COR-L47 (cell line): Measurements from ENCODE around the gene HOXD4.

Experiments used
- DNase-seq: peaks from one replicate; lab custom pipeline; 2025; lab: John Stamatoyannopoulos, UW

HOXD4 gene

DNA sequence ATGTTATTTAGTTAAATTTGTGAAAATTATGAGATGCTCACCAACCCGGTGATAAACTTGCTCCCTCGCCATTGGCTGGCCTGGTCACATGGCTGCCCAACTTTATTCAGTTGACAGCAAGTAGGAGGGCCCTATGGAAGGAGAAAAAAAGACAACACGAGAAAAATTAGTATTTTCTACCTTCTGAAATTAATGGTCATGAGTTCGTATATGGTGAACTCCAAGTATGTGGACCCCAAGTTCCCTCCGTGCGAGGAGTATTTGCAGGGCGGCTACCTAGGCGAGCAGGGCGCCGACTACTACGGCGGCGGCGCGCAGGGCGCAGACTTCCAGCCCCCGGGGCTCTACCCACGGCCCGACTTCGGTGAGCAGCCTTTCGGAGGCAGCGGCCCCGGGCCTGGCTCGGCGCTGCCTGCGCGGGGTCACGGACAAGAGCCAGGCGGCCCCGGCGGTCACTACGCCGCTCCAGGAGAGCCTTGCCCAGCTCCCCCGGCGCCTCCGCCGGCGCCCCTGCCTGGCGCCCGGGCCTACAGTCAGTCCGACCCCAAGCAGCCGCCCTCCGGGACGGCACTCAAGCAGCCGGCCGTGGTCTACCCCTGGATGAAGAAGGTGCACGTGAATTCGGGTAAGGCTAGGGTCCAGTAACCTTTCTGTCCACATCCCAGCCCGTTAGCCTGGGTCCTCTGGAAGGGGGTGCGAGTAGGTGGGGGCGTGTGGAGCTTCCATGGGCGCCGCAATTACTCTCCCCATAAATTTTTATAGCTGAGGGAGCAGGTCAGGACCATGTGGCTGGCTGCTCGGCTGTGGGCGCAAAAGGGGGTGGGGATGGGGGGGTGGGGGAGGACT lies at the start of gene HOXD4:
Gene HOXD4 (plus strand): TSS at position 109 of the 846 bp plus-strand sequence. CDS start 84 bp downstream, at position 193.
- DNase-seq, result no peak

DNA sequence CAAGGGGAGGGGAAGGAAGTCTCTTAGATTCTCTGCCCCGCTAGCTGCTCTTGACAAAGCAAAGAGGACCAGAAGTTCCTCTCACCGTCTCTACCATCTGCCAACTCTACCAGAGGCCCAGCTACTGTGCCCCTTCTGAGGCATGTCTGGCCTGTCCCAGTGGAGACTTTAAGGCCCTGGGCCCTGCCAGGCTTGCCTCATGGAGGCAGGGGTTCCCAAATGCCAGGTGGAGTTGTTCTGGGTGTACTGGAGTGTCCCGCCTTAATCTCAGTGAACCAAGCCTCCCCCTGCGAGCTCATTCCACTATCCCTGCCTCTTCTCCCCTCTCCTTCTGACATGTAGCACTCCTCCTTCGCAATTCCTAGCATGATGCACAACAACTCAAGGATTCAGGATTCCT lies 49.5 kb upstream of the HOXD4 start:
- DNase-seq, result no peak

DNA sequence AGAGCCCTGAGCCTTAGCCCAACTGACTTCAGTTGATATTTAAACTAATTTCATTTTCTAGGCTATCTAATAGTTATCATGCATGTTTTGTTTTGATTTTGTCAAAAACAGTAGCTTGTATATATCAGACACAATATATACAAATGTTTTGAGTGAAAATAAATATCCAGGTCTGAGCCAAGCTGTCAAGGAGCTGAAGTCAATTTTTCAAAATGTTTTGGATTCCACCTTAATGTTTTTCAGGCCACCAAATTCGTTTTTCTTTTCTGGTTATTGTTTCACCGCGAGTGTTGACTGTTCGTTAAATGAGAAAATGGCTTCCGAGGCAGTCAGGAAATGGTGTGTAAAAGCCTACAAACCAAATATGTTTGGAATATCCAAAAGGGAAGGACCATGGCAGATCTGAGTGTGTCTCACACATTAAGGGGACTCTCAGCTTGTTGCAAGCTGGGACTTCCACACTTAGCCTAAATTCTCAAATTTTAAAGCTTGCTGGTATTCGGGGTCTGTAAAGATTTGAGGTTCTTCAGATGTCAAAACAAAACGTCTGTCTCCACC lies 49.0 kb upstream of the HOXD4 start:
- DNase-seq, result no peak

DNA sequence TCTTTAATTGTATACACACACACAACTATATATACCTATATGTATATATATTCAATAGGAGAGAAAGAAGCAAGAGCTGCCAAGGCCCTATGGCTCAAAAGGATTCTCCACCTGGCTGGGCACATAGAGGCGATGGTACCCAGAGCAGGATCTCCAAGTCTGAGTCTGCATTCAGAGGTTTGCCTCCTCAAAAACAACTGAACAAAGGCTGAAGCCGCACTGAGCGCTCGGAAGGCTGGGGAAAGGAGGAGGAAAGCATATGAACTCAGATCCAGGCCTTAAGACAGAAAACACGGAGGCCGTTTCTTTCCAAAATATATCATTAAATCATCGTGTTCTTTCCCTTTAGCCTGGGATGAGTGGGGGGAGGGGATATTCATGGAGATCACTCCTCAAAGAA lies 48.2 kb upstream of the HOXD4 start:
- DNase-seq, result no peak

DNA sequence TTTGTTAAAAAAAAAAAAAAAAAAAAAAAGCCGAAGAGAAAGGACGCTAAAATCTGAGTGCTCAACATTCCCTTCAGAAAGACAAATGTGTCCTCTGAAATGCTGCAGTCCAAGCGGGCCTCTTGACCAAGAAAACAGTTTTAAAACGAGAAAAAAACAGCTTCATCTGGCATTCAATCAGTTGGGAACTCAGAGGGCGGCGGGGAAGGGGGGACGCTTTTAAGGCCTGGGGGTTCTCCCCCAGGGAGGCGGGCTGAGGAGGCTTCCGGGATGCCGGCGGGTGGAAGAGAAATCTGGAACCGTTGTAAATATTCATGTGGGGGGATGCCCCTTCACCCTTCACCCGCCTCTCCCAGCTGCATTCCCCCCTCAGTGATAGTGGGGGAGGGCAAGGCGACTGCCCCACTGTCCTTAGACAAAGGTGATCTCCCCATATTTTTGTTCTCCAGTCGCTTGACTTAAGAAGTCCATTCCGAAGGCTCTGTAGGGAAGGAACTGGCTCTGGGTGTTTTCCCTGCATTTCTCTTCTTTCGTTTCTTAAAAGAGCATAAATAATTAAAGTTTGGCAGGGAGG lies 47.5 kb upstream of the HOXD4 start:
- no peak for DNase-seq

DNA sequence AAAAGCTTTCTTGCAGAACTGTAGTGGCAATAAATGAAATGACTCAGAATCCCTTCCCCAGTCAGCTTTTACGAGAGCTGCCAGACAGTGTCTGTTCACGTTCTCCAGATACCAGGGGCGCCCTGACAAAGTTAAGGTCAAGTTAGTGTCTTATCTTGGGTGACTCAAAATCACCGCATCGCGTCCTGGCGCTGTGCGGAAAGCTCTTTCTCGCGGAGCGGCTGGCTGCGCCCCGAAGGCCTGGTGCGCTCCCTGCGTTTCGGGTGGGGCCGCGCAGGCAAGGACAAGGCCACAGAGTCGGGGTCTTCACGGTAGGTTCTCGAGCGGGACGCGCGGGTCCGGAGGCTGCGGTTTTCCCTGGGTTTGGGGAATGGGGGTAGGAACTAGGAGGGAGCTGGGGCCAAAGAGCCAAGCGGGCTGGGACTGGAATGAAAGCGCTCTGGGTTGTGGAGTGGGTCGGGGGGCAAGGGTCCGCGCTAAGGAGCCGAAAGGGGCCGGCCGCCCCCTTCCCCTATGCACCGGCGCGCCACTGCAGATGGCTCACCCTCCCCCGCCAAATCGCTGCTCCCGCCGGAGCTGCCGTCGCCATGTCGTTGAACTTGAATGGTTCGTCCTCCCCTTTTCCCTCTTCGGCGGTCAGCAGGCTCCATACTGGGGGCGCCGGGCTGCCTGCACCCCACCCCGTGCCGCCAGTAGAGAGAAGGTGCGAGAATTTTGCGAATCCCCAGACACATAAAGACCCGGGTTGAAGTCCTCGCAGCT lies 46.9 kb upstream of the HOXD4 start:
- DNase-seq, result no peak

DNA sequence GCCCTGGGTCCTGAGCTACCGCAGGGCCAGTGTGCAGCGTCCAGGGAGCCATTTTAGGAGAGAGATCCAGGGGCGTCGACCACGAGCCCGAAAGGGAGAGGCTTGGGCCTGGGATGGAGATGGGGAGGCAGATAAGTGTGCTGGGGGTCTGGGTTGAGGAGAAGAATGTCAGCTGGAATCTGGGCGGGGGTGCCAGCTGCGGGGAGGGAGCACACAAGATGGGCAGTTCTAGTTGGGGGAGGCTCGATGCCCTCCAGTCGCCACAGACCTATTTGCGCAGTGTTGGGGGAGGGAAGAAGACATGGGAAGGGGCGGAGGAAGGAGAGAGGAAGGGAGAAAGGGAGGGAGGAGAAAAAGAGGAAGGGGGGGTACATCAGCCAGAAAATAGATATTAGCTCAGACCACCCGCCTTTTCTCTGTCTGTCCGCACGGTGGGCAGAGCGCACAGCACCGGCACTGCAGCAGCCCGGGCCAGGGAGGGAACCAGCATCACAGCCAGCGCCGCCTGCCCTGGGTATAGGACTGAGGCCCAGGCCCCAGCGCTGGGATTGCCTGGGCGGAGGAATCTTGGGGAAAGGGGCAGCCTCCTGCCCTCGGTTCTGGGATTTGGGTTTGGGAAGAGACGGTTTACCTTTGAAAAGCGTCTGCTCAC lies 46.1 kb upstream of the HOXD4 start:
- no peak for DNase-seq

DNA sequence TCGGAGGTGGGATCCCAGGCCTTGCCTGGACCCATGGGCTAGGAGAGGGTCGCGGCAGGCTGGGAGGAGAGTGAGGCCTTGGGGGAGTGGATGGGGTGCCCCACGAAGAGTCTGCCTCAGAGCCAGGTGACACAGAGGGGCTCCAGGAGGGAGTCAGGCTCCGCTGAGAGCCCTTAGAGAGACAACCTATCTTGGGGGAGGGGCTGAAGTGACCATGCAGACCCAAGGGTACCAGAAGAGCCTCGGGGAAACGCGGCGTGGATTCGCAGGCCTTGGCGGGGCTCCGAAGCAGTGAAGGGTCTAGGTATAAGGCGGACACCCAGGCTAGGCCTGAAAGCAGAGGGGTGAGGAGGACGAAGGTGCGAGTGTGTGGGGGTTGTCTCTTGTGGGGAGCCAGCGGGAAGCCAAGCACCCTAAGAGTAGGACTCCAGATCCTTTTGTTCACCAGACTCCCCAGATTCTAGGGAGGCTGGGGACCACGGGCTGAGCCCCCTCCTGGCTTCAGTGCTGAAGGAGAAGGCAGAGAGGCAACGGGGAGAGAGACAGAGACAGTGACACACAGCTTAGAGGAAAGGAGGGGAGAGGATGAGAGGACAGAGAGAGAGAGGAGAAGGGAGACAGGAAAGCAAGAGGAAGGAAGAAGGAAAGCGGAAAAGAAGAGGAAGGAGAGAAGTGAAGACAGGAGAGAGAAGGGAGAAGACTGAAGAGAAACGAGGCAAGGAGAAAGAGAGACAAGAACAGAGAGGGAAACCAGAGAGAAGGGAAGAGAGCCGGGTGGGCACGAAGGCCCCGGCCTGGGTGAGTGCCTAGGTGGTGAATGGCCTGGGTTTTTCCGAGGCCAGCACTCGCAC lies 45.4 kb upstream of the HOXD4 start:
- no peak for DNase-seq

DNA sequence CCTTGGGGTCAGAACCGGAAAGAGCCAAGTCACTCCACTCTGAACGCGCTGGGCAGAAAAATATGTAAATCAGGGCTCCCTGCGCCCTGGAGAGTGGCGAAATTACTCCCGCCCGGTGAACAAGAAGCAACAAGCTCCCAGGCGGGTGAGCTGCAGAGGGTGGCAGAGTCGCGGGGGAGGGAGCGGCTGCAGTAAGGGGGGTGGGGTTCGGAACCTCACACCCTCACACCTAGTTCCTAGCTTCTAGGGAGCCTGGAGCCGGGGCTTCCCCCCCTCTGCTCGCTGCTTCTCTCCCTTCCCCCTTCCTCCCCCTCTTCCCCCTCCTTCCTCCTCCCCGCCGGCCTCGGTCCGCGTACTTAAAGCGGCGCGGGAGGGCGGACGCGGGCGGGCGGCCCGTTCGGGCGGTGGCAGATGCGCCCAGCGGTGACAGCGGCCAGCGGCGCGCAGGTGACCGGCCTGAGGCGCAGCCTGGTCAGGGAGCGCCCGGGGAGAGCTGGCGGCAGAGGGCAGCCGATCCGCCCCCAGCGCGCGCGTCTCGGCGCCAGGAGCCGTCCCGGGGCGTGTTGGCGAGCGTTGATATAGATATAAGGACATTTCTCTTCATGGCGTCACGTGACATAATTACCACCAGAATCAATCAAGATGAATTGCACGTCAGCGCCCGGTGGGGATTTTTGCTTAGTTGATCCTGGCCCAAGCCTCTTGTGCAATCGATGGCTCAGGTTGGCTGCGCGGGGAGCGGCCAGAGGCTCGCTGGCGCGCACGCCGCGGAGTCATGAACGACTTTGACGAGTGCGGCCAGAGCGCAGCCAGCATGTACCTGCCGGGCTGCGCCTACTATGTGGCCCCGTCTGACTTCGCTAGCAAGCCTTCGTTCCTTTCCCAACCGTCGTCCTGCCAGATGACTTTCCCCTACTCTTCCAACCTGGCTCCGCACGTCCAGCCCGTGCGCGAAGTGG lies 44.5 kb upstream of the HOXD4 start, which contains the start of gene HOXD11:
Gene HOXD11 (plus strand): TSS at position 700 of the 959 bp plus-strand sequence. CDS start 76 bp downstream, at position 776.
- DNase-seq, result peak; percentile 86

DNA sequence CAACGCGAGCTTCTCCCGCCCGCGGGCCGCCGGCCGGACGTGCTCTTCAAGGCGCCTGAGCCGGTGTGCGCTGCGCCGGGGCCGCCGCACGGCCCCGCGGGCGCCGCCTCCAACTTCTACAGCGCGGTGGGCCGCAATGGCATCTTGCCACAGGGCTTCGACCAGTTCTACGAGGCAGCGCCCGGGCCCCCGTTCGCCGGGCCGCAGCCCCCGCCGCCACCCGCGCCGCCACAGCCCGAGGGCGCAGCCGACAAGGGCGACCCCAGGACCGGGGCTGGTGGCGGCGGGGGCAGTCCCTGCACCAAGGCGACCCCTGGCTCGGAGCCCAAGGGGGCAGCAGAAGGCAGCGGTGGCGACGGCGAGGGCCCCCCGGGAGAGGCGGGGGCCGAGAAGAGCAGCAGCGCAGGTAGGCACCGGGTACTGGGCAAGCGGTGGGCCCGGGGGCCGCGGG lies 43.6 kb upstream of the HOXD4 start:
- DNase-seq, result peak; percentile 23

DNA sequence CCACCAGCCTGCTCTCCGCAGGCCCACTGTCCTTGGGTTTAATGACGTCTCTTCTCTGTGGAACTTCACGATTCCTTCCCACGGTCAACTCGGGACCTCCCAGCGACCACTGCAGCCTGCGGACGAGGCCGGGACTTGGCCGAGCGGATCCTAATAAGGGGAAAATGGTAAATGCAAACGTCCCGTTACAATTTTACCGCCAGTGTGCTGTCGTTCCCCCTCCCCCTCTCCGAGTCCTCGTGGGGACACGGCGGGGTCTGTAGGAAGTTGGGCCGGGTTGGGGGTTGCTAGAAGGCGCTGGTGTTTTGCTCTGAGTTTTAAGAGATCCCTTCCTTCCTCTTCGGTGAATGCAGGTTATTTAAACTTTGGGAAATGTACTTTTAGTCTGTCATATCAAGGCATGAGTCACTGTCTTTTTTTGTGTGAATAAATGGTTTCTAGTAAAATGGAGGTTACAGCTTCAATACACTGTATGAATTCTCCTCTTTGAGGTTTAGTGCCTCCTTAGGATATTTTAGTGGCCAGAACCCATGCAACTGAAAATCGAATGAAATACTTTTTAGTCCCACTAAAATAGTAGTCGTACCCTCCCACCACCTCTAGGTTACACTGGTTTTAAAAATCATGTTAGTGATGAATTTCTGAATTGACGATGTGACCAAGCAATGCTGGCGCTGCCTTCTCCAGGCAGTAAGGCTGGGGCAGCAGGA lies 42.0 kb upstream of the HOXD4 start:
- no peak for DNase-seq

DNA sequence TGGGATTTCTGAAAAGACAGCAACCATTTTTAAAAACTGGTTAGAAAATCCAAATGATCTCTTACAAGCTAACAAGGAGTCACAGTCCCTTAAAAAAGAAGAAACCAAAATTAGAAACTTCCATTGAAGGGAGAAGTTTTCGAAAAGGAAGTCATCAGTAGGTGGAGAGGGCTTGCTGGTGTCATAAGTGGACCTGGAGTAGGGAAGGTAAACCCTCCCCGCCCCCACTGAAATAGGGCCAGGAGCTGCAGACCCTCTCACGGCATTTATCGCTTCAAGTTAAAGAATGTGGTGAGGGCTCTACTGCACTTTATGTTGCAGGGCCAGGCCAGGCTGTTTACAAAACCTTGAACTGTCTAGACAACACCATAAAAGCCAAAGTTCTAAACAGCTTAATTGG lies 41.4 kb upstream of the HOXD4 start:
- DNase-seq, result no peak

DNA sequence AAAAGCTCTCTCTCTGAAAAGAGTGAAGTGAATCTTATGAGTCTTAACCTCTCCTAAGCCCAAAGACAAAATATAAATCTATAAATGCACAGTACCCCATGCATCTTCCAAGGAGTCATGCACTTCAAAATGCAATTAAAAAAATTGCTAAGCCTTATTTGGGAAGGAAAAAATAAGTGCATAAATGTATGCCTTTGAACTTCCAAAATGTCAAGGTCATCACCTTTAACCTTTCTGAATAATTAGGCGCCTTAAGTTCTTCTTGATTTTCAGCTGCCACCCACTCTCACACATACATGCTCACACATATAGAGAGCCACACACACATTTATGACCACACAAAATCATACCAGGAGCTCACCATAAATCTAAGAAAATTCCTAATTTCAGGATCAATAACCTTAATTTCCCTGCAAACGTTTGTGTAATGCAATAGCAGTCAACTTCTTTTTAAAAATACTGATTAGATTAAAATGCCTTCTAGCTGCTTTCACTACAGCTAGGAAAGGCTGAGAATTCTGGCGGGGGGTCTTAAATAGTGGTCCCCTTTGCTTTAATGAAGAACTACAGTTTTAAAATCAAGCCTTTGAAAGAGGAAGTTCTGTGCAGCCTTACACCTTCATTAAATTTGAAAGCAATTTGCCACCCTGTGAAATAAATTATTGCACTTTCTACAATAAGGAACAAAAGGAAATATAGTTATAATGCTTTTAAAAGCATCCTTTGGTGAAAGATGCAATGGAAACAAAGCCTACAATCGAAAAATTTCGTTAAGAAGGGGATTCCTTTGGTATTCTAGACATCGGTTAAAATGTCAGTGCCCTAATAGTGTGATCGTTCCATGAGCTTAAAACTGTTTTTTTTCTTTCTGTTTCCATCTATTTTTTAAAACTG lies 40.7 kb upstream of the HOXD4 start:
- DNase-seq, result no peak

DNA sequence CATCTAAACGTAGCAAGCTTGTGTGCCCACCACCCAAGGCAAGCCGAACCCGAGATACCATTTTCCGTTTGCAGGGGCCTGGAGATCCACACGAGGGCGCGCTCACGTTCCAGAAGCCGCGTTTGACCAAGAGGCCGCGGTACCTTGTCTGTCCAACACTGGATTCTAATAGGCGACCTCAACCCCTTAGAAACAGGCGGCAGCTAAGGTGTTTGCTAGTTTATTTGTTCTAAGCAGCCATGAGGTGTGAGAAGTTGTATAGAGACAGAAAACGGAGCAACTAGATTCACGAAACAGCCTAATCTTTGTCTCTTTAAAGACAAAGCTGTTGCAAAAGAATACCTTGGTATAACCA lies 40.1 kb upstream of the HOXD4 start:
- DNase-seq, result no peak

DNA sequence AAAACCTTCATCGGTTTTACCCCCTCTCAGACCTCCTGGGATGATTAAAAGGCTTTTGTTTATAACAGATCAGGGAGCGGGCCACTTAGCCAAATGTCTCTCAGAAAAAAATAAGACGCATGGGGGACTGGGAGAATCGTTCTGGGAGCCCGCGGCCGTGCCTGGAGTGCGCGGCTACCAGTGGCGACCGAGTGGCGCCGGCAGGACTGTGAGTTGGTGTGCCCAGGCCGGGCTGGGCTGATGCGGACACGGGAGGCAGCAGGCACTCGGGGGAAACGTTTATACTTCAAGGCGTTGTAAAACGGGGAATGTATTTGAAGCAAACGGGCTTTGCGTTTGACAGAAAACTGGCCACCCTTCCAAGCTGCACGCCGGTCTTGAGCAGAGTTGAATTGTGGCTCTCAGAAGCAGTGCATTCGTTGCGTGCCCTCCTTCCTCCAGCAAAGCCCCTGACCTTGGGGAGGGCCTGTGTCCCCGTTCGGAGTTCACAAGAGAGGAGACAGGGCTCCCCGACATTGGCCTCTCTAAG lies 39.4 kb upstream of the HOXD4 start:
- DNase-seq, result no peak

DNA sequence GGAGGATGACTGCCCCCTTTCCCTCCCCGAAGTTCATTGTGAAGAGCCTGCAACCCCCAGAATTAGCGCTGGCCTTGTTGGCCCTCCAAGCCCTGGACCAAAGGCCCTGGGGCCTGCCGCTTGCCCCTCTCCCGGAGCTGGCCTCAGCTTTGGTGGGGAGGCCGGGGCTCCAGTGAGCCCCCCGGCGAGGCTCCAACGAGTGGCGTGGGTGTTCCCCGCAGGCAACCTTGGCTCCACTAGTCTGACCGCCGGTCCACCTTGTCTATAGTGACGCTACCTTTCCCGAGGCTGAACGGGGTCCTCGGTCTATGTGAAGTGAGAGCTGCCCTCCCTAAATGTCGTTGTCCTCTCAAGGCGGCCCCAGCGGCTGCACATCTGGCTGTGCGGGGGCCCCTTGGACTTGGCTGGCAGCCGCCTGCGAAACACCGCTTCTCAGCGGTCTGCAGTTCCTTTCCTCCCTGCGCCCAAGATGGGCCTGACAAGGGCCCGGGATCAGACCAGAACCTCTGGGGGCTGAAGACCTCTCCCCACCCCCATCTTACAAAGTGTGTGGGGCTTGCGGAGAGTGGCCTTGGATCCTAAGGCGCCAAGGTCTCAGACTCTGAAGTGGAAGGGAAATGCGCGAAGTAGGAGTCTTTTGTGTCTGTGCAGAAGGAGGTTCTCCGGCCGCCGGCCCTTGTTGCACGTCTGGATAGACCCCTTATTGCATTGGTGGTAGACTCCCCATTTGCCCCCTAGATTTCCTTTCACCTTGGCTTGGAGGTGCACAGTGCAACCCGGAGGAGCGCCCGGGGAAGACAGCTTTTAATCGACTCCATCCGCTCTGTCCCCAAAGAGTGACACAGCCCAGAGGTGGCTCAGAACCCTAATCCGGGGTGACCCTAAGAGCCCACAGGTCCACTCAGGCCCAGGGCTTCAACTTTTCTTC lies 38.7 kb upstream of the HOXD4 start:
- no peak for DNase-seq
